Colonic mucosa (tissue), 4 donors: ENCODE results near the gene C1orf50. TPM values are rescaled to one million over a fixed set of nuclear protein-coding genes. Genes with fewer than 3 reads are reported as not detected.

Experiments
- DNase-seq: peaks from one replicate; pipeline ENCODE4 v3.0.0-alpha.2; 2020
- H3K27ac ChIP-seq: fragments of 200-600 bp; one replicate; pipeline ENCODE4 v1.8.0; 2021
- H3K27me3 ChIP-seq: fragments of 200-600 bp; one replicate; pipeline ENCODE4 v1.8.0; 2021
- H3K36me3 ChIP-seq: fragments of 200-600 bp; one replicate; pipeline ENCODE4 v1.8.0; 2021
- H3K4me1 ChIP-seq: fragments of 200-600 bp; one replicate; pipeline ENCODE4 v1.8.0; 2021; ENCODE audit warnings: mild to moderate bottlenecking
- H3K4me3 ChIP-seq: fragments of 200-600 bp; one replicate; pipeline ENCODE4 v1.8.0; 2021
- H3K9ac ChIP-seq, 2 donors: one replicate each; pipeline ENCODE4 v1.7.0; 2013; ENCODE audit warnings: control low read depth in 2 of 2, low read depth in 2 of 2, low read length in 2 of 2
- H3K9me3 ChIP-seq: fragments of 200-600 bp; one replicate; pipeline ENCODE4 v1.8.0; 2021
- intact Hi-C: fragments of 100-400 bp; cut with DNase I; formaldehyde crosslinking; loops from one replicate; pipeline ENCODE4 v1.14.1; 2022
- total RNA-seq, 2 donors: library from RNA; stranded (reverse); fragmentation: NEBNext Ultra II Directional in 1 of 2; extraction: Animal tissue kit (Norgen Biotek cat#: 25700) in 1 of 2; gene quantifications; one replicate each; pipeline ENCODE4 v1.2.1, GENCODE V29; 2021
- TF ChIP-seq, protein P1 (sequence below): fragments of 200-600 bp; IDR thresholded peaks from one replicate; pipeline ENCODE4 v1.8.0; 2022; ENCODE audit warnings: antibody characterized with exemption, mild to moderate bottlenecking
- donor health status: healthy.
- donor health status: DM: no; HTN: no; CAD: no.
- donor health status: DM: no; HTN: no; CAD: no.

The C1orf50 gene
- total RNA-seq, 2 donors from 2014 or later: 3.4 to 5.8 TPM

DNA sequence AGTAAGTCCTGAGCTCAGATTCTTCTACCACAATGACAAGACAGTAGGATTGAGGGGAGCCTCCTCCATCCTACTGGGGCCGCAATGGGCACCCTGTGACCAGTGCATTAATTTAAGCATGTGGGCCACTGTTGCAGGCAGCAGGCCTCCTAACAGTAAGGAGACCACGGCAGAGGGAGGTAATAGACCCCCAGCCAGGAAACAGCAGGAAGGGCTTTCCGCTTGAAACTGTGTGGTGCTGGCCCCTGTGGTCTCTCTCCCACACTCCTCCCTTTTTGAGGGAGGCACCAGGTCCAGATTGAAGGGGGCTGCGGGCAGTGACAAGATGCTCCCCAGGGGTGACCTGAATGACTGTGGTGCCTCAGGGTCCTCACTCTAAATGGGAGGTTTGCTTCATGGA lies 25.3 kb upstream of the C1orf50 start:
- Histone ChIP-seq H3K9ac (no peak overlapping the region), H3K36me3 (no peaks in the 10 kb centered on the region), H3K4me1 (no peaks in the 10 kb centered on the region), H3K27me3 (no peaks in the 10 kb centered on the region), H3K4me3 (no peak overlapping the region), H3K27ac (no peak overlapping the region), H3K9me3 (no peaks in the 10 kb centered on the region)
- intact Hi-C loops: loop anchor here (10.0 kb wide), 1 partner anchor 397 kb away; no protein-coding TSS in a partner anchor
- DNase-seq: no peak
- TF ChIP-seq, protein P1, sequence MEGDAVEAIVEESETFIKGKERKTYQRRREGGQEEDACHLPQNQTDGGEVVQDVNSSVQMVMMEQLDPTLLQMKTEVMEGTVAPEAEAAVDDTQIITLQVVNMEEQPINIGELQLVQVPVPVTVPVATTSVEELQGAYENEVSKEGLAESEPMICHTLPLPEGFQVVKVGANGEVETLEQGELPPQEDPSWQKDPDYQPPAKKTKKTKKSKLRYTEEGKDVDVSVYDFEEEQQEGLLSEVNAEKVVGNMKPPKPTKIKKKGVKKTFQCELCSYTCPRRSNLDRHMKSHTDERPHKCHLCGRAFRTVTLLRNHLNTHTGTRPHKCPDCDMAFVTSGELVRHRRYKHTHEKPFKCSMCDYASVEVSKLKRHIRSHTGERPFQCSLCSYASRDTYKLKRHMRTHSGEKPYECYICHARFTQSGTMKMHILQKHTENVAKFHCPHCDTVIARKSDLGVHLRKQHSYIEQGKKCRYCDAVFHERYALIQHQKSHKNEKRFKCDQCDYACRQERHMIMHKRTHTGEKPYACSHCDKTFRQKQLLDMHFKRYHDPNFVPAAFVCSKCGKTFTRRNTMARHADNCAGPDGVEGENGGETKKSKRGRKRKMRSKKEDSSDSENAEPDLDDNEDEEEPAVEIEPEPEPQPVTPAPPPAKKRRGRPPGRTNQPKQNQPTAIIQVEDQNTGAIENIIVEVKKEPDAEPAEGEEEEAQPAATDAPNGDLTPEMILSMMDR: no peak

DNA sequence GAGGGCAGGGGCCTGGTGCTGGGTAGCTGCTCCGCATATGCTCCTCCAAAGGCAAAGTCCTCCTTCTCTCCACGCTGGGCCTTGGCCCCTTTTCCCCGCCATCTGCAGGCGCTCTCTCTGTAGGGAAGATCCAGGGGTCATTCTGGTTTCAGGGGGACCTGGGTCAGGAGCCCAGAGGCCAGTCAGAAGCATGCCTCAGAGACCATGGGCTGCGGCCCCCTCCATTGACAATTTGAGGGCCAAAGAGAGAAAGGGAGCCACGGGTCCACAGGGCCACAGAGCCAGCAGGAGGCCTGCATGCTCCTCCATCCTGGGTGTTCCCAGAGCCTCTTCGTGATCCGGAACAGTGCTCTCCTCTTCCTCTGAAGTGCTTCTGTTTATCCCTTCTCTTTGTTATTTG lies 24.9 kb upstream of the C1orf50 start:
- H3K36me3 ChIP-seq: no peaks in the 10 kb centered on the region
- H3K4me3 ChIP-seq: no peak overlapping the region
- no peaks in the 10 kb centered on the region for H3K27me3 ChIP-seq
- H3K9ac ChIP-seq: no peak overlapping the region
- TF ChIP-seq, protein P1: no peak
- no peak overlapping the region for H3K27ac ChIP-seq
- DNase-seq: no peak
- H3K9me3 ChIP-seq: no peaks in the 10 kb centered on the region
- no peaks in the 10 kb centered on the region for H3K4me1 ChIP-seq
- intact Hi-C loops: loop anchor here (10.0 kb wide), 1 partner anchor 397 kb away; no protein-coding TSS in a partner anchor

DNA sequence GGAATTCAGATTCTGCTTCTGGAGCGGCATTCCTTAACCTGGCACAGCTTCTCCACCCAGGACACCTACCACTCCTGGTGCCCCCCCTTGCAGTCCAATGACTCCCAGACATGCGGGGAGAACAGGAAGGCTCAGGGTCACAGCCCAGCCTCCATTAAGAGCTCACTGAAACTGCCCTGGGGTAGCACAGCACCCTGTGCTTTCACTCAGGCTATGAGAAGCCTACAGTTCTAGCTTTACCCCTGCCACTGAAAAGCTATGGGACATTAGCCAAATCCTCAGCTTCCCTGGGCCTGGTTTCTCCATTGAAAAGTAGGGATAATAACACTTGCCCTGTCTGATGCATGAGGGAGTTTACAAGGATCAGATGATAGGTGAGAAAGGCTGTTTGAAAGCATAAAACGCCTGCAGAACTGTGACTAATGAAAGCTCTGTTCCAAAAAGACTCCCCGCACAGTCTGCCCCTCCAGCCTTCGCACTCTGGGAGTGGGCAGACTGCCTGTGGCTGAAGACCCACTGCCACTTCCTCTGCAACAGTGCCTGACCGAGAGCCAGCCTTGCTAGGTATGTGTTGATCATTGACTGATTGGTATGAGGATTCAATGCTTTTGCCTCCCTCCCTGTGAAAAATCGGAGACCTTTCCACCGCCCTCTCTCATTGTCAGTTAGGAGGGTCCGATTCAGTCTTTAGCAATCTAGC lies 24.3 kb upstream of the C1orf50 start:
- Histone ChIP-seq H3K9ac (no peak overlapping the region), H3K9me3 (no peaks in the 10 kb centered on the region), H3K27me3 (no peaks in the 10 kb centered on the region), H3K4me1 (no peaks in the 10 kb centered on the region), H3K36me3 (no peaks in the 10 kb centered on the region), H3K27ac (no peak overlapping the region), H3K4me3 (no peak overlapping the region)
- DNase-seq: no peak
- intact Hi-C loops: loop anchor here (10.0 kb wide), 1 partner anchor 398 kb away; no protein-coding TSS in a partner anchor
- TF ChIP-seq, protein P1: no peak

DNA sequence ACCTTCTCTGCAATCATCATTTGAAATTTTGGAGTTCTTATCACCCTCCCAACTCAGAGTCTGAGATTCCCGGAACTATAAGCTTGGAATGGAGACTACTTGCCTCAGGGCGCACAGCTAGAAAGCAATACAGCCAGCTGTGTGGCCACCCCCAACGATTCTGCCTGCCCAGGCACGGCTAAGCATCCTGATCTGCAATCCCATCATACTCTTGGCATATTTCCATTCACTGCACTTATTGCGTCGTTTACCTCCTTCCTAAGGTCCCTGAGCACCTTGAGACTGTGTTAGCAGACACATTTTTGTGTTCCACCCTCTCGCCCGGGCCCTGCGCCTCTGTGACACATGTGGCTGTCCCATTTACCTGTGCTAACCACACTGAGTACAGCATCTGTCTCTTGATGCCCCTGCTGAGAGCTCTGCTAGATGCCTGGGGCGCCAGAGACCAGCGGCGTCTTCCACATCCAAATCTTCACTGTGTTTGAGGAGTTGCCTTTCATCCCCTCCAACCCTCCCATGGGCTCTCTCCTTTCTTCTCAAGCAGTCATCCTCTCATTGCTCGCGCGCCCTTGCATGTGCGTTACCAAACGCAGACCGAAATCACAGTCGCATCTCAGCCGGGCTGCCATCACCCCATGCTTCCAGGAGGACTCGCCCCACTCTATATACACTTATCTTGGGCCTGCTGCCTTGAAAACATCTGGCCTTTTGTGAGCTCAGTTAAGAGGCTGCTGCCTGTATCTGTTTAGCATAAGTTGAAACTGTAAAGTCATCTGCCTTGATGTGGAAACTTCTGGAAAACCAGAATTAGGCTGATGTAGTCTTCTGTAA lies 23.5 kb upstream of the C1orf50 start:
- no peaks in the 10 kb centered on the region for H3K36me3 ChIP-seq
- intact Hi-C loops: loop anchor here (10.0 kb wide), 1 partner anchor 399 kb away; no protein-coding TSS in a partner anchor
- H3K4me1 ChIP-seq: no peaks in the 10 kb centered on the region
- TF ChIP-seq, protein P1: no peak
- no peak overlapping the region for H3K4me3 ChIP-seq
- no peak overlapping the region for H3K9ac ChIP-seq
- no peak for DNase-seq
- H3K9me3 ChIP-seq: no peaks in the 10 kb centered on the region
- no peaks in the 10 kb centered on the region for H3K27me3 ChIP-seq
- no peak overlapping the region for H3K27ac ChIP-seq

DNA sequence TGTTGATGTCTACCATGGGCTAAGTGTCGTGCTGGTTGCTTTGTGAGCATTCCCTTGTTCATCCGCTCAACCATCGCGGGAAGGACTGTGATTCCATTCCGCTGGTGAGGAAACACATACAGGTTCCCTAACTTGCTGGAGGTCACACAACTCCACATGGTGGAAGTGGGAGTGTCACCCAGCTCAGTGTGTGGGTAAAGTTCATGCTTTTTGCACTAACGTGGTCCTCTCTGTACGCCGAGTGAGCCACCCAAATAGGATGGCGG lies 23.0 kb upstream of the C1orf50 start:
- H3K27ac ChIP-seq: no peak overlapping the region
- TF ChIP-seq, protein P1: no peak
- no peaks in the 10 kb centered on the region for H3K9me3 ChIP-seq
- H3K27me3 ChIP-seq: no peaks in the 10 kb centered on the region
- H3K9ac ChIP-seq: no peak overlapping the region
- intact Hi-C loops: loop anchor here (10.0 kb wide), 1 partner anchor 399 kb away; no protein-coding TSS in a partner anchor
- H3K36me3 ChIP-seq: no peaks in the 10 kb centered on the region
- no peaks in the 10 kb centered on the region for H3K4me1 ChIP-seq
- no peak for DNase-seq
- no peak overlapping the region for H3K4me3 ChIP-seq
